Raji (cell line): ENCODE results near the gene UFD1.

Experiments used
- POLR2A ChIP-seq: IDR thresholded peaks from 2 replicates; pipeline ENCODE4 v1.6.1; 2011; ENCODE audit warnings: low read depth, low read length, control low read depth; ENCODE audit not compliant: insufficient read depth

The UFD1 gene

DNA sequence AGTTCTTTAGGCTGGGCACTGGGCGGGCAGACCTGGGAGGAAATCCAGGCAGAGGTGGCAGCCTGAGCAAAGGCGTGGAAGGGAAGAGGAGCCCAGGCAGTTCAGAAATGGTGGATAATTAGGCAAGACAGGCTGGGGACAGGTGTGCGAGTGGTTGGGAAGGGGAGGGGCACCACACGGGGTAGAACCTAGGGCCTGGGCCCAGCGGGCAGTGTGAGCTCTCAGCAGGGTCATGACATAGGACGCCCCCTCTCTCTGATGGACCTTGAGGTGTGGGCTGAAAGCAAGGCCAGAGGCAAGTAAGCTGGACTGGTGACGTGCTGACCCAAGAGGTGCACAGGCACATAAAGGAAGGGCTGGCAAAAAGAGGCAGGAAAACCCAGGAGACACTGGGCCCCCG, 6.8 kb downstream of the UFD1 start:
- TF ChIP-seq POLR2A: no peak

DNA sequence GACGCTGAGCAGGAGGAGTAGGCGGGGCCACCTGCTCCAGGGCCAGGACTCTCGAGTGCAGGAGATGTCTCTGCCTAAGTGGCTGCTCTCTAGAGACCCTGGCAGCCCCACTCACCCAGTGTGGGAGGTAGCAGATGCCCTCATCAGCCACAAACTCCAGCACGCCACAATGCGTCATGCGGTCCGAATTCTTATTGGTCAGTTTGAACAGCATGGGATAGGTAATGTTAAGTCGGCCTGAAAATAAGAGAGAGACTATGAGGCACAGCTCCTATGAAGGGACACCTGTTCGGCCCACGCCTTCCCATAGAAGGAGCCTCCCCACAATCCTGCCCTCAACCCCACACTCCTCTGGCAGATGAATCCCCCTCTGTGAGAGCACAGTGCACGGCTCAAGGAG, 7.4 kb downstream of the UFD1 start:
- TF ChIP-seq POLR2A: no peak

DNA sequence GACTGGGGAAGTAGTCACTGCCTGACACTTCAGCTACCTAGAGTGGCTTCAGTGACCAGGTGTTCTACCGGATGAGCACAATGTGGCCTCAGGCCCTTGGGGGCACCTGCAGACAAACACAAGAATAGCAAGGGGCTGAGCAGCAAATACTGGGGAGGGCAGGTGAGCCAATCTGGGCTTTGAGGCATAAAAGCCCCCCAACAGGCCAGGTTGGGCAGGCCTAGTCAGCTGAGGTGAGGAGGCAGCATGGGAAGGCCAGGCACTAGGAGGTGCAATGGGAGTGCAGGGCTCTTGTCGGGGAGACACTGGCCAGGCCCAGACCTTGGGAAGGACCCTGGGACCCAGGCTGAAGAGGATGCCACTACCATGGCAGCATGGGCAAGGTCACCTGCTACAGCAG, 9.0 kb downstream of the UFD1 start:
- TF ChIP-seq POLR2A: no peak

DNA sequence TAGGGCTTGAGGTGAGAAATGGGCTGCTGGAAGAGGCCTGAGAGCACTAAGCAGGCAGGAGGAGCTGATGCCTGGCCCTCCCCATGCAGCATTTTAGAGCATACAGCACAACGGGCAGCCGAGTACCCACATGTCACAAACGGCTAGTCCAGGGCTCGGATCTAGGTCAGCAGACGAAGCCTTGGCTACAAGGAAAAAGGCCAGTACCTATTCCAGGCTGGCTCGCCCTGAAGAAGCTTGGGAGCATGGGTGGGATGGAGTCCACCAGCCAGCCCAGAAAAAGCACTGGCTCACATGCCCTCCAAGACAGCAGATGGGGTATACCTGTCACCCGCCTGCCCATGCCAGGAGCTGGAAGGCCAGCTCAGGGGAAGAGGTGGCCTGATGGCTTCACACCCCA, 9.6 kb downstream of the UFD1 start:
- no peak for TF ChIP-seq POLR2A

GRCh38 chr22:19467912-19468311, 11.1 kb downstream of the UFD1 start:
- no peak for TF ChIP-seq POLR2A

- TF ChIP-seq POLR2A: no peak
These were observed 11.9 kb downstream of the UFD1 start for GRCh38 chr22:19466848-19467752.

GRCh38 chr22:19466126-19466716, 12.8 kb downstream of the UFD1 start:
- no peak for TF ChIP-seq POLR2A

GRCh38 chr22:19464975-19465374, 14.0 kb downstream of the UFD1 start:
- no peak for TF ChIP-seq POLR2A

DNA sequence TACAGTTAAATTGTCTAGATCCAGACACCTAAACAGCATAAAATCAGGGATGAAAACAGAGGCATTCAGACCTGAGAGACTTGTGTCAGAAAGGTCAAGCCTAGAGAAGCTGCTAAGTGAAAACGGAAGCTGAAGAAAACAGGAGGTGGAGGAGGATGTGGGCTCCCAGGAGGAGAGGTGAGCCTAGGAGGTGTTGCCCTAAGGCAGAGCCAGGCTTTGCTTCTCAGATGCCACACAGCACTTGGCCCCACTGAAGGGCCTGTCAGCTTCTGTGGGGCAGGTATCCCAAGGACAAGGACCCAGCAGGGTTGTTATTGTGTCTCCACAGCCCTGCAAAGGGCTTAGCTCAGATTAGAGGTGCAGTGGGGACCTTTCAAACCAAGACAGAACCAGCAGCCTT, 14.4 kb downstream of the UFD1 start:
- no peak for TF ChIP-seq POLR2A

DNA sequence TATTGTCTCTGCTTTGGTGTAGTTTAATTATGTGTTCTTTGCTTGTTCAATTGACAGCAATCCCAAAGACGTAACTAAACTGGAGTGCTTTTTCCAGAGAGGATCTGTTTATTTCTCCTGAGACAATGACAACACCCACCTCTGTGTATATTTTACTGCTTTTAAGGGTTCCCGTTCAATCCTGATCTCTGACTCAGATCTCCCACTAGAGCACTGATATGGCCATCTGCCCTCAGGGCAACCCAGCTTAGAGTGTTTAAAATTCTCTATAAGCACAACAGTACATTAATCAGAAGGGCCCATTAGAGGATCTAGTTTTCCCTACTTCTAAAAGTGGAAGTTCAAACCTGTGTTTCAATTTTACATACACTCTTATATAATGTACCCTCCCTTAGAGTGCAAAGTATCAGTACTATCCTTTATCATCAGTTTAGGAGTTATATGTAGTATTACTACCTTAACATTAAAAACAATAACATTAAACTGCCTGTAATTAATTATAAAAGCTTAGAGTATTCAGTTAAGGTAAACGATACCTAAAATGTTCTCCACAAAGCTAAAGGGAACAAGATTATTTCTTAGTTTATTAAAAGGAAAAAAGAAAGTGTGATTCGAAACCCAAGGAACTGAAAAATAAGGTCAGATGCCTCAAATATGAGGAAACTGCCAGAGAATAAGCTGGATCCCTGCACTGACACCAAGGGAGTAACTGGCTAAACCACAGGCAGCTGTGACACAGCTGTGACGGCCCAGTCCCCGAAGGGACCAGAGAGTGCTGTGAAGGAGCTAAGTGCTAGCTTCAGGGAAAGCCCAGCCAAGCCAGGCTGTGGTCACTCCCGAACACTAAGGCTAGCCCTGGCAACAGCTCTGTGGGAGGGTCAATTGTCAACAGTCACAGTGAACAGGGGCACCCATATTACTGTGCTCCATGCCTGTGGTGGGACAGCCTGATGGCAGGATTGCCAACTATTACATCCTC, 15.2 kb downstream of the UFD1 start:
- no peak for TF ChIP-seq POLR2A

- TF ChIP-seq POLR2A: no peak
These were observed 16.0 kb downstream of the UFD1 start for GRCh38 chr22:19463008-19463407.

DNA sequence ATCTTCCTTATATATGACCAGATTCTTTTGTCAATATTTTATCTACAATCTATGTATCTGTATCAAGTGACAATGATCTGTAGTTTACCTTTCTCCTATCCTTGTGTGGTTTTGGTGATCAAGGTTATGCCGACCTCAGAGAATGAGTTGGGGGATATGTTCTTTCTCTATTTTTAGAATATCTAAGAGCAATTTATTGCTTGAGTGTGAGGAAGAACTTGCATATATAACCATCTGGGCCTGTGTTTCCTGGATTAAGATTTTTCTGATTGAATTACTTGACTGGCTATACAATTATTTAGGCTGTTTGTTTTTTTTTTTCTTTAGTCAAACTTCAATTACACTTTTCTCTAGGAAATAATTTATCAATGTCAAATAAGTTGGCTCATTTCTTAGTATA, 17.5 kb downstream of the UFD1 start:
- no peak for TF ChIP-seq POLR2A

- no peak for TF ChIP-seq POLR2A
These were observed 19.0 kb downstream of the UFD1 start for GRCh38 chr22:19460036-19460435.

GRCh38 chr22:19457828-19458428, 21.1 kb downstream of the UFD1 start:
- no peak for TF ChIP-seq POLR2A

DNA sequence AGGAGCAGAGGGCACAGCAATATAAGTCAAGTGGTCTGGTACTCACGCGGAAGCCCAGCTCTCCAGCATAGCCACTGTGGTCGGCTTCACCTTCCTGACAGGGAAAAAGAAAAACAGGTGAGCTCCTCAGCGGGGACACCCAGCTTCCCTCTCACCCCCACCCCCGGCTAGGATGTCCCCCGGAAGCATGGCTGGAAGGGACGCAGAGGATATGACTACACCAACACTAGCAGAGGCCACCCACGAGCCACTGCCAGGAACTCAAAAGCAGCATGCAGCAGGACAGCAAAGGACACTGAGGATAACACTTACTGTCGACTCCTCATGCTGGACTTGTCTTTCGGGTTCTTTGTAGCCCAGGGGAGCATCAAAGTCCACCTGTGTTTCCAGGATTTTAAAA, 22.5 kb downstream of the UFD1 start:
- TF ChIP-seq POLR2A: no peak
